Keratinocyte (primary cell): ENCODE data around the gene SHISA9.

Experiments
- EZH2 ChIP-seq: IDR thresholded peaks from one replicate; pipeline ENCODE4 v1.6.1; 2012; ENCODE audit warnings: inconsistent platforms, mild to moderate bottlenecking, low read length, moderate library complexity
- TF ChIP-seq, protein P1 (sequence below), 3 experiments: IDR thresholded peaks in 1 of 3; conservative IDR thresholded peaks in 1 of 3; optimal IDR thresholded peaks in 1 of 3; 2 replicates in 2 of 3; 3 replicates in 1 of 3; pipeline versions ENCODE3 to v1.5.1; 2011; ENCODE audit warnings: low read length in 3 of 3, mild to moderate bottlenecking in 3 of 3, moderate library complexity in 2 of 3, control low read depth in 1 of 3, inconsistent platforms in 1 of 3; ENCODE audit not compliant: insufficient read depth in 2 of 3; ENCODE audit errors: extremely low read depth in 1 of 3

DNA sequence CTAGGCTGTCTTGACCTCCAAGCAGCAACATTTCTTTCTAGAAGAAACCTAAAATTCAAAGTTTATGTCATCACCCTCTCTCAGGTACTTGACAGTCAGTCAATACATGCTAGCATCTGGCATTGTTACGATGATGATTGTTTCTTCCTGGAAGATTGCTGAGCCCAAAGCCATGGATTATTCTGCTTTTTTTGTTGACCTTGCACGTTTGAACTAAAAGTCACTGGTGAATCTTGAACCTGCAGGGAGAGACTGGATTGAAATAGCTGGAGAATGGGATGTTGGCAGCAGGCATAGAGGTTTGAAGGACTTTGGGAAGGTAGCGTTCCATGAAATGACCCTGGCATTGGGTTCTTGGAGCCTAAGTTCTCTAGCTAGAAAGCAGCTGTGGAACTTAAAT is 42.9 kb downstream of the SHISA9 start:
- TF ChIP-seq, protein P1, sequence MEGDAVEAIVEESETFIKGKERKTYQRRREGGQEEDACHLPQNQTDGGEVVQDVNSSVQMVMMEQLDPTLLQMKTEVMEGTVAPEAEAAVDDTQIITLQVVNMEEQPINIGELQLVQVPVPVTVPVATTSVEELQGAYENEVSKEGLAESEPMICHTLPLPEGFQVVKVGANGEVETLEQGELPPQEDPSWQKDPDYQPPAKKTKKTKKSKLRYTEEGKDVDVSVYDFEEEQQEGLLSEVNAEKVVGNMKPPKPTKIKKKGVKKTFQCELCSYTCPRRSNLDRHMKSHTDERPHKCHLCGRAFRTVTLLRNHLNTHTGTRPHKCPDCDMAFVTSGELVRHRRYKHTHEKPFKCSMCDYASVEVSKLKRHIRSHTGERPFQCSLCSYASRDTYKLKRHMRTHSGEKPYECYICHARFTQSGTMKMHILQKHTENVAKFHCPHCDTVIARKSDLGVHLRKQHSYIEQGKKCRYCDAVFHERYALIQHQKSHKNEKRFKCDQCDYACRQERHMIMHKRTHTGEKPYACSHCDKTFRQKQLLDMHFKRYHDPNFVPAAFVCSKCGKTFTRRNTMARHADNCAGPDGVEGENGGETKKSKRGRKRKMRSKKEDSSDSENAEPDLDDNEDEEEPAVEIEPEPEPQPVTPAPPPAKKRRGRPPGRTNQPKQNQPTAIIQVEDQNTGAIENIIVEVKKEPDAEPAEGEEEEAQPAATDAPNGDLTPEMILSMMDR (optimal IDR thresholded peaks at IDR 0.05 in 1 of 3, IDR thresholded peaks at IDR 0.05 in 1 of 3, conservative IDR thresholded peaks at IDR 0.05 in 1 of 3; ENCODE audit: extremely low read depth in 1 of 3, insufficient read depth in 2 of 3, low read length in 3 of 3), result no peak
- TF ChIP-seq EZH2, result no peak
